ENCODE results near the gene HYAL1.

Gene HYAL1

GRCh38 chr3:50251220-50251619, 52.2 kb downstream of the HYAL1 start:
- H3K4me3 ChIP-seq (ENCODE audit: low read depth, low read length) = no peak overlapping the region
- no peak for TF ChIP-seq CTCF (IDR thresholded peaks at IDR 0.05; ENCODE audit: low read depth, low read length)

GRCh38 chr3:50250514-50250913, 52.9 kb downstream of the HYAL1 start:
- no peak overlapping the region for H3K4me3 ChIP-seq (ENCODE audit: low read depth, low read length)
- no peak for TF ChIP-seq CTCF (IDR thresholded peaks at IDR 0.05; ENCODE audit: low read depth, low read length)

Data from WI38 (cell line).